ENCODE measurements around the gene PDIA5.

Gene PDIA5

DNA sequence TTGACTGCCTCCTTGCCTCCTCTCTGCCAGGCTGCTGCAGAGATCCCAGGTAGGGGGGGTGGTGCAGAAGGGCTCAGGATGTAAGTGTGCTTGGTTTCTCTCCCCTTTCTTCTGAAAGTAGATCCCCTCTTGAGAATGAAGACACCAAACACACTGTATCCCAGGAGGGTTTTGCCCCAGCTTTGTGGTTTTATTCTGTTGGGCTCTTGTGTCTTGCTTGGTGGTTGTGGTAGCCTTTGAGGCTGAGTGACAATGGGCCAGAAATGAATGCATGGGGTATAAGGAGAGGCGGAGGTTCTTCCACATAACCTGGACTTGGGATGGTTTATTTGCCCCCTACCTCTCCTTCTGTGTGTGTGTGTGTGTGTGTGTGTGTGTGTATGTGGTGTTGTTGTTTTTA, 5.7 kb downstream of the PDIA5 start:
- no peak for DNase-seq

DNA sequence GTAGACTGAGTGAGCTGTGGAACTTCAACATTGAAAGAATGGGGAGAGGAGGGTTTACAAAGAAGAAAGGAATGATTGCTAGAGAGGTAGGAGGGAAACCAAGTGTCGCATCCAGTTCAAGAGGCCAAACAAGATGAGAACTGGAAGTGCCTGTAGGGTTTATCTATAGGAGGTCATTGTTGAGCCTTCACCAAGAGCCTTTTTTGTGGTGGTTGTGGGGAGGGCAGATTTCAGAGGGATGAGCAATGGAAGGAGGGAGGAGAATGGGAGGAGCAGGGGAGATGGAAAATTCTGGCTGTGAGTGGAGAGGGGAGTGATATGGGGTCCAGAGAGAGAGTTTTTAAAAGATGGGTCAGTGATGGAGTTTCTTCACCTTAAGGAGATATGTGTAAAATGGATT, 8.5 kb downstream of the PDIA5 start:
- no peak for DNase-seq

DNA sequence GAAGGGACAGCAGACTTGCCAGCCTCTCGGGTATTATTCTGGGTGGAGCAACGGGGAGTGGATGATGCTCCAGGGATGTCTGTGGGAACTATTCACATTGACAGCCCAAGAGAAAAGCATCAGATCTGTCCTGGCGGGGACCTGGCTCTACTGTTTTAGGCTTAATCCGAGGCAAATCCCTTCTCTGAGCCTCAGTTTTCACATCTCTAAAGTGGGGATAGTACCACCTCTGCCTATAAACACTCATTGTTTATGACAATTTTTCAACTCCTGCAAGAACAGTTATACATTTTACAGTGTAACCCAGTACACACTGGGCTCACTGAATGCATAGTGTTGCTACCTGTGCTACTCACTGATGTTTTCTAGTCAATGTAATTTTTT, 9.3 kb downstream of the PDIA5 start:
- no peak for DNase-seq

DNA sequence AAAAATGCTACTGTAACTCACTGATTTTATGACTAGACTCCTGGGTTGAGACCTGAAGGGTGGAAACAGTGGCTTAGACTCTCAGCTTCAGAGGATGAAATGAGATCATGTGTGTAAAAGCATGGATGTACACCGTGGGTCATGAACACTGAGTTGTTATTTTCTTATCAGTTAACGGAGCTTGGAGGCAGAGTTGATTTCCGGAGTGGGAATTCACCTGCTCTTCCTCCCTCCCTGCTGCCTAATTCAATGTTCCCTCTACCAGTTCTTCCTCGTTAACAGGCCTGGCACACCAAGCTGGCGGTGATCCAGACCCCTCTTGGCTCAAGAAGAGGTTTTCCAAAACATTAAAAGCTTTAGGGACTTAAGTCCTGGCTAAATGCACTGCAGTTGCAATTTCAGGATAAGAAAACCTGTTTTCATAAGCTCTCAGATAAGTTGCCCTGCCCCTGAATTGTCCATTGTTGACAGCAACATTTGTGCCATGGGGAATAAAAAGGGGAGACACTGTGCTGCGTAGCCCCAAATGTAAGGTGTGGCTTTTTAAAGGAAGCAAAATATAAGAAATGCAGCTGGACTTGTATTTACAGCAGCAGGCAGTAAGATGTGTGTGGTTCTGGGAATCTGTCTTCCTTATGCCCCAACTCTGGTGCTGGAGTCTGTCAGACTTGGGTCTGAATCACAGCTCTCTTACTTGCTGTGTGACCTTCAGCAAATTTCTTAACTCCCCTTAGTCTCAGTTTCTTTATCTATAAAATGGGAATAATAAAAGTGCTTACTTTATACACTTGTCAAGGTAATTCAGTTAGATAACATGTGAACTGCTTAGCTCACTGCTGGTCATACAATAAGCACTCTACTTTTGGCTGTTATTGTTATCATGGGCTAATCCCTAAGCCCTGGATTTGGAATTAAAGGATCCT, 9.9 kb downstream of the PDIA5 start:
- no peak for DNase-seq

DNA sequence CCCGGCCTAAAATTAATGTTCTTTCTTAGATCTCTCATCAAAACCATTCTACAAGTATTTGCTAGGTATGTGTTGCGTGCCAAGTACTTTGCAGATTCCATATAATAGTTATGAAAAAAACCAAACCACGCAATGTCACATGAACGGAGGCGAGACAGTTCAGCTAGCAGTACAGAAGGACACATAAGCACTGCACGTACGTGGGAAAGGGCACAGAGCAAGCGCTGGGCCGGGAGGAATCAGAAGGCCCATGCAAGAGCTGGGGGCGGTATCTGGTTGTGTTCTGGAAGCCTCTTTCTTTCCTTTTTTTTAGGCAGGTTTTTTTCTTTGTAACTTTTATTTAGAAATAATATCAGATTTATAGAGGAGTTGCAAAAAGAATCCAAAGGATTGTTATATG, 11.3 kb downstream of the PDIA5 start:
- no peak for DNase-seq

DNA sequence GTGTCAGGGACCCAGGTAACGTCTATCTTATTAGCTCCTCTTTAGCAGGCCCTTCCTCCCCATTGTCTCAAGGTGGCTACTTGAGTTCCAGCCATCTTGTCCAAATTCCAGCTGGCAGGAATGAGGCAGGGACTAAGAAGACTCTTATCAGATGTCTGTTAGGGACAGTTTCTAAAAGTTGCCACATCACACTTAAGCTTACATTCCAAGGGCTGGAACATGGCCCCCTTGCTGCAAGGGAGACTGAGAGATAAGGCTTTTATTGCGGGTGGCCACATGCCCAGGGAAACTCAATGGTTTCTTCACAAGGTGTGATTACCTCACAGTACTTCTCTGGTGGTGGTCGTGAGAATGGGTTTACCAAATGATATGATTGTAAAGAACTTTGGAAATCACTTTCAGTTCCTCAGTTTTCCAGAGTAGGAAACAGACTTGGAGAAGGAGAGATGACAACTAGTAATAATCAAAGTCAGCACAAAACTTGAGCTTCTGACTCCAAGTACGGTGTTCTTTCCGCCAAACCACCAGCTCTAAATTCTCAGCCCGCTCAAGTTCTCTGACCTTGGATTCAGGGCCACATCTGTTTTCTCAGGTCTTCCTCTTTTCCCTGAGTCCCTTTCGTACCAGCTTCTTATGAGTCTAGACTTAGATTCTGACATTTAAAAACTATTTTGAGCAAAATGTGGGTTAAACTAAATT, 14.2 kb downstream of the PDIA5 start:
- DNase-seq, result no peak

DNA sequence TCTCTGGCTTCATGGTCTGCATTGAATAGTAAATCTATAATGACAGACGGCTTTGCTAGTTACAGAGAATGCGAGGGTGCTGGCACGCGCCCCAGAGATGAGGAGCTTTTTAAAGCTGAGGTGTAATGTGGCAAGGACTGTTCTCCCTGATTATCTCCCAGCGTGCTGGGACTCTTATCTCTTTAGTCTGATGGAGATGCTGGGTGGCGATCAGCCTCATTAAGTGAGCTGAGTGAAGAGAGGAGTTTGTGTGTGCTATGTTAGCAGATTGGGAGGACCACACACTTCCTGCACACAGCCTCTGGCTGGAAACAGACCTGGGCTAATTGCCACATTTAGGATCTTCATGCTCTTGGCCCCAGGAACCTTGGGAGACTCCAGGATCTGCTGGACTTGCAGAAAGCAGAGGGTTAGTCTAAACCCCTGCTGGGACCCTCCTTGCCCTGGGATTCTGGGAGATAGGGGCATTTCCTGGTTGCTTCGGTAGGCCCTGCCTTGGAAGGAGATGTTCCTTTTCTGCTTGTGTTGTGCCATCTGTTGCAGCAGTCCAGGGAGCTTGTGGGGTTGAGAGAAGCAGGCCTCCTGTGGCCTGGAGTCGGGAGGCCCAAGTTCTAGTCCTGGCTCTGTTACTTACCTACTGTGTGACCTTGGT, 15.0 kb downstream of the PDIA5 start:
- no peak for DNase-seq

DNA sequence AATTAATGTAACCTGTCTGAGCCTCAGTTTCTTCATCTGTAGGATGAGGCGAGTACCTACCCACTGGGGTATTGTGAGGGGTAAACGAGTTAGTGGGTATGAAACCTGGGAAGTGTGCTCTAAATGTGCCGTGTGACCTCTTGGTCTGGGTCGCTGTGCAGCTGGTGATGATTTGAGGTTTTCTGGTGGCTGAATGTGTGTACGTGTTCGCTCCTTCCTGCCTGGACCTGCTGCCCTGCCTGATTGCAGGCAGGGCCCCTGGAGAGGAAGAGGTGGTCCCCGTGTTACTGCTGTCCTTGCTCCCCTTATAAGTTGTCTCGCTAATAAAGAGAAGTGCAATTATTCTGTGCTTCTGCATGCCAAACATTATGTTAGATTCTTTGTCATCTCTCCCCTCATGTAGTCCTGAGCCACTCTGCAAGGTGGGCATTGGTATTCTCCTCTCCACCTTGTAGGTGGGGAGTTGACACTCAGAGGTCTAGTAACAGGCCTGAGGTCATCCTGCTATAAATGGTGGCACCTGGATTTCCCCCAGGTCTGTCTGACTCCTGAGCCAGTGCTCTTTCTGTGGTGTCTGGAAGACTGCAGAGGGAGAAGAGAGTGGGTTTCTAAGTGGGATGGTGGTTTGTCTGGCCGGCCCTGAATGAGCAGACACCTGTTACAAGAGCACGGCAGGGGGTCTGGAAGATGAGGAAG, 15.7 kb downstream of the PDIA5 start:
- DNase-seq, result no peak

DNA sequence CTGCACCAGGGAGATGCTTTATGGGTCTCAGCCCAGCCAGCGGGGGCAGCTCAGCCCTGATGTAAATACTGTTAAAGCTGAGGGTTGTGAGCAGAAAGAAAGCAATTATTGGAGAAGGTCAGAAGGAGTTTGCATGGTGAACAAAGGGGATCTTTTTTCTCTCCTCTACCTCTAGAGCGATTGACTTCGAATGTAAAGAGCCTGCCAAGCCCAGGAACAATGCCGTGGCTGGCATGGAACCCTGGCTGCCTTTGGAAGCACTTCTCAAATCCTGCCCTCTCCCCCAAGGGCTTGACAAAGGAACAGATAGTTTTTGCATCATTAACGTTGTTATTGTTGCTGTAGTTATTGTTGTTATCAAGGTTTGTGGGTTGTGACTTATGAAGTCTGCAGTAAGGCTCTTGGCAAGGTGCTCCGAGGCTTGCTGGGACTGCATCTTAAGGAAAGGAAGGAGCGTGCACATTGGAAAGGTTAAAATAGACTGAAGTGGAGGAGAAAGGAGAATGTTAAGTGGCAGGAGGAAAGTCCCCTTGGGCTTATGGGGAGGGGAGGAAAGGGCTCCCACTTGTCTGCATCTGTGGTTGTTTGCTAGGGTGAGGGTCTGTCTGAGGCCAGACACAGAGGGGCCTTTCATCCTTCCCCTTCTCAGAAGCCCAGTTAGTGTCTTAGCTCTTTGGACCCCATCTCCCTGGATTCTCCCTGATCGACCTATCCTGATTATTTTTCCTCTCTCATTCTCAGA, 16.7 kb downstream of the PDIA5 start:
- DNase-seq, result no peak

DNA sequence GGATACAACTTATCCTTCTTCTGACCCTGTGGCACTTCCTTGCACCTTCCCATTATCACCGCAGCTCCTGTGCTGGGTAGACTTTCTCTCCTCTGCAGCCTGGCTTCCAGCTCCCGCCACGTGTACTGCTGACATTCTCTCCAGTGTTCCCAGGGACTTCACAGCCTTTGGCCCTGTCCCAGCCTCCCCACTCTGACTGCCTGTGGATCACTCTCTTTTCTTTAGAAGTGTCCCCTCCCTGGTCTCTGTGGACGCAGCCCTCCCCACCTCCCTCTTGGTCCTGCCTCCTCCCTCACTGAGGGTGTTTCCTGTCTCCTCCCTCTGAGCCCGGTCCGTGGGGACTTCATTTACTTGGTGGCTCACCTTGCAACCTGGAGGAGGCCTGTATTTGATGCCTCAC, 17.4 kb downstream of the PDIA5 start:
- no peak for DNase-seq

DNA sequence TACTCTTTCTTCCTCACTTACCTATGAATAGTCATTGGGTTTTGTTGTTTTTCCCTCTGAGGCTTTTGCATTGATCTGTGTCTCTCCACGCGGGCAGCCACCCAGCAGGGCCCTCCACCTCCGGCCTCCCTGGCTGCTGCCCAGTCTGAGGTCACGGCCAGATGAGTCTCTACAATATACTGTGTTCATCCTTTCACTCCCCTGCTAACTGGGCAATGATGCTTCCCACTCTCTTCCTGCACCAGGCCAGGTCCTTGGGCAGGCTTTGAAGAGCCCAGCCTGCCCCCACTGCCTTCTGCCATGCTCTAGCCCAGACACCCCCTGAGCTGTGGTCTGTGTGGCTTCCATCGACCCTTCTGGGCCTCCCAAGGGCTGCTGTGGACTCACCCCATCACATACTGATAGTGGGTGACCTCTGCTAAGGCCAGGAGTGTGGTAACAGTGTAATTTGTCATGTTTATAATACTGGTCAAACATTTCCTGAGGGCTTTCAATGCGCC, 18.0 kb downstream of the PDIA5 start:
- DNase-seq, result no peak

DNA sequence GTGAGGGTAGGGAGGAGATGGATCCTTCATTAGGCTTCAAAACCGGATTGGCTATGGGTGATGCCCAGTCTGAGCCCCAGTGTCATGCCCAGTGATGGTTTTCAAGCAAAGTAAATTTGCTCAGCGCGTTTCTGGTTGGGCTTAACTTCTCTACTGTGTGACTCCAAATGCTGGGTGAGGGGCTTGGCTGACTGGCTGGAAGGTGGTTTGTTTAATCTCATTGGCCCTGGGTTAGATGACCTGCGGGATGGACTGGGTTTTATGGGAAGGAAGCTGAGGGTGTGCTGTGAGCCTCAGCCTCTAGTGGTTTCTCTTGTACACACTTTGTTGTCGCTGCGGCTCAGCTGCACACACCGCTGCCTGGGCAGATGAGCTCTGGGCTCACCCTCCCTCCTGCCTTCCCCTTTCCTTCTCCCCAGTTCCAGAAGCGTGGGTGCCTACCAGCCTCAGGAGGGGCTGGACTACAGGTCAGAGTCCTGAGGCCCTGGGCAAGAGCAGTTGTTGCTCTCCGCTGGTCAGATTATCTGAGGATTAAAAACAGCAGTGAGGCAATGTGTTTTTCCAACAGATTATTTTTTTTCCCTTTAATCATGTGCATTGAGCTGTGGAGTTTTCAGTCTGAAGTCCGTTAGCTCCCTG, 18.6 kb downstream of the PDIA5 start:
- DNase-seq, result peak; percentile 19

DNA sequence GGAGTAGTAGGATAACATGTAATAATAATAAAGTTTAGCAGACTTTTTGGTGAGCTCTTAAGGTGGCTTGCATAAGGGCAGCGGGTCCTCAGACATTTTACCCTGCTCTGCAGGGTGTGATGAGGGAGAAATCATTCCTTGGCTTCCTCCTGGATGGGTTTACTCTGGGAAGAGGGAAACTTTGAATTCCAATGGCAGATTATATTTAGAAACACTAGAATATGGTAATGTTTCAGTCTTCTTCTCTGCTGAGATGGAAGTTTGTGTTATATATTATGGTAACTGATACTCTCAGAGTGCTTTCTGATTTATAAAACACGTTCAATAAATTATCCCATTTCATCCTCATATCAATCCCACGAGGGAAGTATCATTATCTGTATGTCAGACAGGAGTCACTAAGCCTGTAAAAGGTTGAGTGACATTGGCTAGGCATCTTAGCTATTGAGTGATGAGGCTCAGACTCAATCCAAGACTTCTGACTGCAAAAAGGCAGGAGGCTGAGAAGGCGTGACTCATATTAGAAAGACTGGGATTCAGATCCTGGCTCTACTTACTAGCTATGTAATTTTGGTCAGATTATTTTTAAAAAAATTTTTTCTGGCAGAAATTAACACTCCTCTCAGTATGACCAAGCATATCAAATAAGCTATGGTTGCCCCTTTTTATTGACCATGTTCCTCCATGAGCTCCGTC, 19.3 kb downstream of the PDIA5 start:
- DNase-seq, result no peak

DNA sequence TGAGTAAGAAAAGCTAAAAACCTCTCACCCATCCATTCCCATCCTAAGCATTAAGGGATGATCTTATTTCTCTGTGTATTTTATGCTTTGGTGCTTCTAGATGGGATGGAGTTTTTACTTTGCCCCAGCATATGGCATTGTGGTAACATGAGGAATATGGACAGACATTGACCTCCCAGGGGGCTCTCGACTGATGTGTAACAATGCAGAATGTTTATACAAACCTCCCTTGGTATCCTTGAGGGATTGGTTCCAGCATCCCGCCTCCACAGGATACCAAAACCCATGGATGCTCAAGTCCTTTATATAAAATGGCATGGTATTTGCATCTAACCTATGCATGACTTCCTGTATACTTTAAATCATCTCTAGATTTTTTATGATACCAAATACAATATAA, 21.6 kb downstream of the PDIA5 start:
- DNase-seq, result no peak

DNA sequence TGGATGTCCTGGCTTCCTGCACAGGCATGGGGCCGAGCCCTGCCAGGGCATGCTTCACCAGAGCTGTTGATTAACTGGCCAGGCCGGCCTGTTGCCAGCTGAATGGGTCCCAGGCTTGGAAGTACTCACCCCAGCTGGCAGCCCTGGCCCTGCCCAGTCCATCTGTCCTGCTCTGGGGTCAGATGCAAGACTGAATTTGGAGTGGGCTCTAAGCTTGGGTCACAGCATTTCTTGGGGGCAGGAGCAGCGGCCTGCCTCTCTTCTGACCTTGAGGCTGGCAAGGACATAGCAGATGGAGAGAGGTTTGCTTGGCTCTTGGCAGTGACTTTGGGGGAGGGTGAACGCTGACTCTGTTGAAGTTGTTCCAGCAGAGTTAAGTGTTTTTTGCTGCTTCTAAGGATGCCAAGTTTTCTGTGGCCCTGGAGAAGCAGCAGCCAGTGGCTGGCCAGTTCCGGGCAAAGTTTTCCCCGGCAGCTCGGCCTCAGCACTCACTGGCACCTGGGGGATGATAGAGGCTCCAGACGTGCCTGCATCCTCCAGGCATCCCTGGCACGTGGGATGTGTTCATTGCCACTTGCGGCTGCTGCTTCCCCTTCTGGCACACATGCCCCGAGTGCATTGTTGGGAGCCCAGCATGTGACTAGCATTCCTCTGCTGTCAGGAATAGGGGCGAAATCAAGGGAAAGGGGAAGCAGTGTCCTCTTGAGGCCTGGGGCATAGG, 22.9 kb downstream of the PDIA5 start:
- DNase-seq, result no peak

DNA sequence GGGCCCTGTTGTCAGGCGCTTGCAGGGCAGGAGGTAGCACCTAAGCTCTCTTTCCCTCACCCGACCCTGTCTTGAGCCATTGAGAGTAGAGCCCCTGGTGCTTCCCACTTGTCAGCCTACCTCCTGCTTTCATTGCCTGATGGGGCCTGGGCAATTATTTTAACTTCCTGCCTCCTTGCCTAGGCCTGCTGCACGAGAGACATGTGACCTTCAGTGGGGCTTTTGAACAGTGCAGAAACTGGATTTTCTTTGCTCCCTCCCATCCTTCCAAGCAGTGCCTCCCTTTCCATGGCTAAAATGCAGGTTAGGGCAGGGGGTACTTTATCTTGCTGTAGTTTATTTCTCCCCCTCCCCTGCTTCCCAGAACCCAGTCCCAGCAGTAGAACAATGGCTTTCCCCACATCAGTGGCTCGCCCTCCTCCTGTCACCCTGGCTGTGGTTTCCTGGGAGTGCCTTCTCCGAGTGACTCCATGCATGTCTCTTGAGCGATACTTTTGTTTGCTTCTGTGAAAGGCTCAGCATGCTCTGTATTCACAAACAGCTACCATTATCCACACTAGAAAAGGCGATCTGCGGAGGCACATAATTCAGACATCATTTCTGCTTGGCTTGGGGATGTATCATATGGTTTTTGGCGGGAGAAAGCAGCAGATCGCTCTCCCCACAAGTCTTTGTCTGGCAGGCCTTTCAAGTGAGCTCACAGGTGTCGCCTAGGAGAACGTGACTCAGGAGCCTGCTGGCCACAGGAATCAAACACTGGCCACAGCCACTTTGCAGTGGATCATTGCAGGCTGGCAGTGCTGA, 24.1 kb downstream of the PDIA5 start:
- DNase-seq, result peak; percentile 8

DNA sequence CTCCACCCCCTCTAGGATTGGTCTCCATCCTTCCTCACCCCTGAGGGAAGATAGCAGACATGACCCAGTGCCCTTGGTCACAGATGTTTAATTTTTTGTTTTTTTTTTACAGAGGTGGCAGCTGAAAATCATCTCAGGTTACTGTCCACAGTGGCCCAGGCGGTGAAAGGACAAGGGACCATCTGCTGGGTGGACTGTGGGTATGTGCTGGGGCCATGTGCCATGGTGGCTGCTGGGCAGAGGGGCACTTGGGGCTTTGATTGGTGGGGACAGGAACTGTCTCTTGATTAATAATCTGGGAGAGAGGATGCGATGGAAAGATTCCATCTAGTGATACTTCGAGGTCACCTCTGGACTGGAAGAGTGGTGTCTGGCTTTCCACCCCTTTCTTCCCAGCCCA, 25.4 kb downstream of the PDIA5 start:
- no peak for DNase-seq

DNA sequence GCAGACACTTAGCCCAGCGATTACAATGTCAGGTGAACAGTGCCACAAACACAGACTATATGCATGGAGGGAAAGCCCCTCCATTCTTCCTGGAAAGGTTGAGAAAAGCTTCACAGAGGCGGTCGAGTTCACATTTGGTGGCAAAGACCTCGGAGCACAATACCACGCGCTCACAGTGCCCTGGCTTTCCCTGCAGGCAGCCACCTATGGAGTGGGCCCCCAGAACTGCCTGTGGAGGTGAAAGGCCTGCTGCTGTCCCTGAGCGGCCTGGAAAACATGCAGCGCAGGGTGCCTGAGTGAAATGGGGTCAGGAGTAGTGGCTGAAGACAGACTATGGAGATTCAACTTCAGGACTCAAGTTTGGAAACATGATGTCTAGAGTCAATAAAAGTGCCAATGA, 26.9 kb downstream of the PDIA5 start:
- DNase-seq, result no peak

DNA sequence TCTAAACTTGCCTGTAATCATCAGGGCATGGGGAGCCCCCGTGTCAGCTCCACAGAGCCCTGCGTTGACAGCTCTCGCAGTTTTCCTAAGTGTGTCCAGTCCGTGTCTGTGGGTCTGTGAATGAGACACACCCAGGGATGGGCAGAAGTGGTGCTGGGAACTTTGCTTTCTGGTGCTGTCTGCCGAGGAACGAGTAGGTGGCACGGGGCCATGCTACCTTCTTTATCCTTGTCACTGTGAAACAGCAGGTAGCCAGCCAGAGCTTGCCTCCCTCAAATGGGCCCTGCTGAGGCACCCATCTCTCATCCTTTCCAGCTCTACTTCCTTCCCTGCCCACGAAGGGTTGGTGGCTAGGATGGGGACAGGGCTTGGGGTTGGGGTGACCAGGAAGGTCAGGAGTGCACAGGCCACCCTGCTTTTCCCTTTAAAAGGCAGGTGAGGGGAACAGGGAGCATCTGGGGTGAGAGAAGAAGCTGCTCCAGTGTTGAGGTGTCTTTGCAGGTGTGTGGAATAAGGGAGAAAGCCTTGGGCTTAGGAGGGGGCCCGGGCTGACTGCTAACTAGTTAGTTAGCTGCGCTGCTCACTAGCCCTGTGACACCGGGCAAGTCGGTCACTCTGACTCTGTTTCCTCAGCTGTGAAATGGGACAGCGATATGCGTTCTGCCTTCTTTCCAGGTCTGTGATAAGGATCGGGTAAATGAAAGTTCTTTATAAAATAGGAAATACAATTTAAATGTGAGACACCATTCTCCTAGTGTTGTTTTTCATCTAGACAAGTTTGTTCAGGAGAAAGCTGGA, 27.9 kb downstream of the PDIA5 start:
- DNase-seq, result no peak
